ENCODE measurements around the gene RFX8. TPM values are rescaled to one million over a fixed set of nuclear protein-coding genes. Genes with fewer than 3 reads are reported as not detected.
A peak's percentile ranks its signal among the peaks of the same experiment; 100 is the strongest.

Gene RFX8
- total RNA-seq, 2 donors from 2014 or later = 1.4 to 2.3 TPM

DNA sequence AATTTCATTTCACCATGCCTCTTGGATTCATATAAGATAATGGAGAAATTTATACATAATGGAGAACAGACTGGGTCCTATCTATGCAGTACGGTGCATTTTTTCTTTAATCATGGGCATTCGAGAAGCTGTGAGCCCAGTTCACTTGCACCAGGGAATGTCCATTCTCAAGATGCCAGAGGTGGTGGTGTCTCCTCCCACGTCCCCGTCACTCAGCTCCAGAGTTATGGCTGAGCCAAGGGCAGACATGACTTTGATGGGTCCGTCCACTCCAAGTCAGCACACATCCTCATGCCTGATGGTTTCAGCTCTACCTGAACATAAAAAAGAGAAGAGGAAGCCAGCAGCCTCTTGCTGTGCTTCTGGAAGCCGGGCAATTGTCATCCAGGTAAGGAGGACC lies 45.5 kb downstream of the RFX8 start:
- H3K36me3 Mint-ChIP-seq (ENCODE audit: insufficient read depth in 2 of 2) = no peaks in the 10 kb centered on the region

GRCh38 chr2:101428422-101429176 lies 46.3 kb downstream of the RFX8 start:
- ATAC-seq (replicated peaks in 1 of 2) (no peak), DNase-seq (no peak)
- Mint-ChIP-seq H3K4me3 (no peak overlapping the region), H3K27me3 (ENCODE audit: low read depth) (no peaks in the 10 kb centered on the region), H3K27ac (no peak overlapping the region), H3K36me3 (ENCODE audit: insufficient read depth in 2 of 2) (no peaks in the 10 kb centered on the region), H3K4me1 (ENCODE audit: low read depth) (no peaks in the 10 kb centered on the region), H3K9me3 (no peaks in the 10 kb centered on the region)

More for the DNA sequence above, 45.5 kb downstream of the RFX8 start:
- Mint-ChIP-seq H3K4me3 (no peak overlapping the region), H3K4me1 (ENCODE audit: low read depth) (no peaks in the 10 kb centered on the region), H3K27ac (no peak overlapping the region), H3K27me3 (ENCODE audit: low read depth) (no peaks in the 10 kb centered on the region), H3K9me3 (no peaks in the 10 kb centered on the region)
- no peak for ATAC-seq (replicated peaks in 1 of 2)
- DNase-seq = no peak

DNA sequence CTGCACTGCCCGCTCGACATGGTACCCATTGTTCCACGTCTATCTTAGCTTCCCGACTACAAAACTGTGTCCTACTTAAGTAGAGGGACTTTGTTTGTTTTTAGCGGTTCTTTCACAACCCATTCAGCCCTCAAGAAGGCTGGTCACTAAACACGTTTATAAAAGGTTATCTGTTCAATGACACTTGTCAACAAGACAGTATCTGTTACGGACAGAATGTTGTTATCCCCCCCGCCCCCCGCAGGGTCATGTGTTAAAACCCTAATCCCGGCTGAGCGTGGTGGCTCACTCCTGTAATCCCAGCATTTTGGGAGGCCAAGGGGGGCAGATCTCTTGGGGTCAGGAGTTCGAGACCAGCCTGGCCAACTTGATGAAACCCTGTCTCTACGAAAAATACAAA lies 47.2 kb downstream of the RFX8 start:
- Mint-ChIP-seq H3K4me1 (ENCODE audit: low read depth) (no peaks in the 10 kb centered on the region), H3K36me3 (ENCODE audit: insufficient read depth in 2 of 2) (no peaks in the 10 kb centered on the region), H3K4me3 (no peak overlapping the region), H3K27me3 (ENCODE audit: low read depth) (no peaks in the 10 kb centered on the region), H3K27ac (no peak overlapping the region), H3K9me3 (no peaks in the 10 kb centered on the region)
- no peak for DNase-seq
- no peak for ATAC-seq (replicated peaks in 1 of 2)

DNA sequence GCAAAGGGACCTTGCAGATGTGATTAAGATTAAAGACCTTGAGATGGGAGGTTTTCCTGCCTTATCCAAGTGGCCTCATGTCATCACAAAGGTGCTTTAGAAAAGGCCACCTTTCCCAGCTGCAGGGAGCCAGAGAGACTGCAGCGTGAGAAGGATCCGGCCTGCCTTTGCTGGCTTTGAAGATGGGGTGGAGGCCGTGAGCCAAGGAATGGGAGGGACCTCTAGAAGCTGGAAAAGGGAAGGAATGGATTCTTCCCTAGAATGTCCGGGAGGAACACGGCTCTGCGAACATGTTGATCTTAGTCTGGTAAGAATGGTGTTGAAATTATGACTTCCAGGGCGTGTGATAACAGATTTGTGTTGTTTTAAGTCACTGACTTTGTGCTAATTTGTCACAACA lies 47.7 kb downstream of the RFX8 start:
- ATAC-seq (replicated peaks in 1 of 2) (no peak), DNase-seq (no peak)
- no peaks in the 10 kb centered on the region for H3K27me3 Mint-ChIP-seq (ENCODE audit: low read depth)
- no peaks in the 10 kb centered on the region for H3K36me3 Mint-ChIP-seq (ENCODE audit: insufficient read depth in 2 of 2)
- H3K4me1 Mint-ChIP-seq (ENCODE audit: low read depth) = no peaks in the 10 kb centered on the region
- no peaks in the 10 kb centered on the region for H3K9me3 Mint-ChIP-seq
- H3K27ac Mint-ChIP-seq = no peak overlapping the region
- H3K4me3 Mint-ChIP-seq = no peak overlapping the region

DNA sequence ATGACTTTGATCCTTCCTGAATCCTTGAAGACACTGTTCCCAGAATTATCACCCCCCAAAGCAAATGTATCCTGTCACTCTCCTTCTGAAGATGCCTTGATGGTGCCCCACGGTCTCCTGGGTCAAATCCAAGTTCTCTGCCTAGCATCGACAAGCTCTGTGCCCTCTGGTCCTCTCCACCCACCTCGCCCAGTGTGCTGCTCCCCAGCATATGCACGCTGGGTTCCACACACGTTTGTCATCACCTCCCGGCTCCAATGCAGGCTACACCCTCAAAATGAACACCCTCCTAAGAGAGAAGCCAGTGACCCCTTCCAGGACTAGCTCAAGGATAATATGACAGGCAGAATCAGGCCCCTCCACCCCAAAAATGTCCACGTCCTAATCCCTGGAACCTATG lies 48.1 kb downstream of the RFX8 start:
- ATAC-seq (replicated peaks in 1 of 2) (no peak), DNase-seq (no peak)
- Mint-ChIP-seq H3K4me3 (no peak overlapping the region), H3K27ac (no peak overlapping the region), H3K27me3 (ENCODE audit: low read depth) (no peaks in the 10 kb centered on the region), H3K4me1 (ENCODE audit: low read depth) (no peaks in the 10 kb centered on the region), H3K36me3 (ENCODE audit: insufficient read depth in 2 of 2) (no peaks in the 10 kb centered on the region), H3K9me3 (no peaks in the 10 kb centered on the region)

DNA sequence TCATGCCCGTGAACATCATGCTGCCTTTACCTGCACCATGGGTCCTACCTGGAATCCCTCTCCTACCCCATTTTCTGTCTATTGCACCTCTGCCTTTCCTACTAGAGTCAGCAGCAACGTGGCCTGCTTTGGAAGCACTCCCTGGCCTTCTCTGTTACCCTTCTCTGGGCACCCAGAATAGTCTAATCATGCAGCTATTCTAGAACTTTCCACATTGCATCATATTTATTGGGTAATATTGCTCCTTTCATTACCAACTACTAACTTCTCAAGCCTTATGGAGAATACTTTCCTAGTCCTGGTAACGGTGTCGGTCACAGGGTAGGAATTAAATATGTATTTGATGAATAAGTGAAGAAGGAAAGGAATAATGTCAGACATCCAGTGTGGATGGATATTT lies 54.3 kb downstream of the RFX8 start:
- Mint-ChIP-seq H3K4me3 (no peak overlapping the region), H3K27me3 (ENCODE audit: low read depth) (no peaks in the 10 kb centered on the region), H3K4me1 (ENCODE audit: low read depth) (no peaks in the 10 kb centered on the region), H3K36me3 (ENCODE audit: insufficient read depth in 2 of 2) (no peaks in the 10 kb centered on the region), H3K9me3 (no peaks in the 10 kb centered on the region), H3K27ac (no peak overlapping the region)
- ATAC-seq (replicated peaks in 1 of 2) = no peak
- DNase-seq = no peak

- Mint-ChIP-seq H3K27me3 (ENCODE audit: low read depth) (no peaks in the 10 kb centered on the region), H3K9me3 (no peaks in the 10 kb centered on the region), H3K4me3 (no peak overlapping the region), H3K4me1 (ENCODE audit: low read depth) (no peaks in the 10 kb centered on the region), H3K27ac (no peak overlapping the region), H3K36me3 (ENCODE audit: insufficient read depth in 2 of 2) (no peaks in the 10 kb centered on the region)
- ATAC-seq (replicated peaks in 1 of 2) = peak; percentile 58 to 75
- DNase-seq = peak; percentile 60 to 66
Observed at GRCh38 chr2:101419096-101419663, 55.7 kb downstream of the RFX8 start.

DNA sequence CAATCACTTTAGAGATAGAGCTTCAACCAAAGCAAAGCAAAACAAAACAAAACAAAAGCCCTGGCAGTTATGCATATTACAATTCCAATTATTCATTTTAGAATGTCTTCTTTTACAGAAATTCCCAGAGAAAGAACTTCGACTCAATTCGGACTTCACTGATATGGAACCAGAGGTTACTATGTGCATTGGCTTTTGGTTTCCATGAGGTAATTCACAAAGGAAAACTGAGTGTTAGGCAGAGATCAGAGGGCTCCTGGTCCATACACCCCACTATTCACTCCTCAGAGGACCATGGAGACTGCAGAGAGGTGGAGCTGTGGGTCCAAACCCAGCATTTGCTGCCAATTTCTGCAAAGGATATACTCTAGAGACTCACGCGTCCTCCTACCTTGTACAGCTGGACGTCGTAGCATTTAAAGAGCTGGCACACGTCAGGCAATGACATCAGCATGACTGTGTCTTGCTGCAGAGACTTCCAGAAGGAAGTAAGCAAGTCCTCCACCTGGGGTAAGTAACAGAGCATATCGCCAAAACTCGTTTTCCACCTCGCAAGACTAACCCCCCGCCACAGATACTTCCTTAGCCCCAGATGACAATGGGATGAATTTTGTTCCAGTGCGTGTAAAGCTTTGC lies 56.3 kb downstream of the RFX8 start:
- Mint-ChIP-seq H3K36me3 (ENCODE audit: insufficient read depth in 2 of 2) (no peaks in the 10 kb centered on the region), H3K9me3 (no peaks in the 10 kb centered on the region), H3K4me3 (no peak overlapping the region), H3K27me3 (ENCODE audit: low read depth) (no peaks in the 10 kb centered on the region), H3K4me1 (ENCODE audit: low read depth) (no peaks in the 10 kb centered on the region), H3K27ac (no peak overlapping the region)
- ATAC-seq (replicated peaks in 1 of 2) = peak in 1 of 2 donors; percentile 7
- DNase-seq = no peak

DNA sequence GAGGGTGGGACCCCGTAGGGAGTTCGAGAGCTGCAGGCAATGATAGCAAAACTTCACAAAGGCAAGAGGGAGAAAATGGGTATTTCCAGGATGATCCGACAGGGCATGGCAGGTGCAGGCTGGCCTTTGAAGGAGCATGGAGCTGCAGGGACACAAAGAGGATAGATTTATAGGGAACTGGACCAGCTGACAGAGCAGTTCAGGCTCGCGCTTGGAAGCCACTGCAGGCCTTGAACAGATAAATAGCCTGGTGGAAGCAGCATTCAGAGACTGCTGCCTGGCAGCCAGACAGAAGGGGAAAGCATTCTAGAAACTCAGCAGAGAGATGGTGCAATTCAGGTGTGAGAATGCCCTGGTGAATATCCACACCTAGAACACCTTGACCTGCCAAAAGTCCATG lies 58.3 kb downstream of the RFX8 start:
- Mint-ChIP-seq H3K4me1 (ENCODE audit: low read depth) (no peaks in the 10 kb centered on the region), H3K27ac (no peak overlapping the region), H3K36me3 (ENCODE audit: insufficient read depth in 2 of 2) (no peaks in the 10 kb centered on the region), H3K4me3 (no peak overlapping the region), H3K27me3 (ENCODE audit: low read depth) (no peaks in the 10 kb centered on the region), H3K9me3 (no peaks in the 10 kb centered on the region)
- DNase-seq (no peak), ATAC-seq (replicated peaks in 1 of 2) (no peak)

DNA sequence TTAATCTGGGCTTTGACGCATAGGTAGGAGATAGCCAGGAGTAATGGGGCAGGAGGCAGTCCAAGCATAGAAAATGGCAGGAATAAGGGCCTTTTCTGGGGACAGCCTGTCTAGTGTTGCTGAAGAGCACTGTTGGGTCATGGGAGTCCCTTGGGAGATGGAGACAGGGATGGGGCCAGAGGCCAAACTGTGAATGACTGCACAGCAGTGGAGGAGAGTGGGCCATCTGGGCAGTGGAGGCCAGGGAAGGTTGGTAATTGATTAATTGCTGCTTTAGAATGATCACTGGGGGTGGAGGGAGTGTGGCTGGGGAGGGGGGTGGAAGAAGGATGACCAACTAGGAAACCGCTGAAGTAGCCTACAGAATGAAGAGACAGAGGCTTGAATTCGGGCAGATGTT lies 59.0 kb downstream of the RFX8 start:
- Mint-ChIP-seq H3K27me3 (ENCODE audit: low read depth) (no peaks in the 10 kb centered on the region), H3K9me3 (no peaks in the 10 kb centered on the region), H3K4me1 (ENCODE audit: low read depth) (no peaks in the 10 kb centered on the region), H3K36me3 (ENCODE audit: insufficient read depth in 2 of 2) (no peaks in the 10 kb centered on the region), H3K4me3 (no peak overlapping the region), H3K27ac (no peak overlapping the region)
- DNase-seq (no peak), ATAC-seq (replicated peaks in 1 of 2) (no peak)

GRCh38 chr2:101415220-101415619 lies 59.7 kb downstream of the RFX8 start:
- Mint-ChIP-seq H3K4me3 (no peak overlapping the region), H3K4me1 (ENCODE audit: low read depth) (no peaks in the 10 kb centered on the region), H3K9me3 (no peaks in the 10 kb centered on the region), H3K36me3 (ENCODE audit: insufficient read depth in 2 of 2) (no peaks in the 10 kb centered on the region), H3K27me3 (ENCODE audit: low read depth) (peaks cover 4% of the 10 kb centered on the region), H3K27ac (no peak overlapping the region)
- ATAC-seq (replicated peaks in 1 of 2) (no peak), DNase-seq (no peak)

DNA sequence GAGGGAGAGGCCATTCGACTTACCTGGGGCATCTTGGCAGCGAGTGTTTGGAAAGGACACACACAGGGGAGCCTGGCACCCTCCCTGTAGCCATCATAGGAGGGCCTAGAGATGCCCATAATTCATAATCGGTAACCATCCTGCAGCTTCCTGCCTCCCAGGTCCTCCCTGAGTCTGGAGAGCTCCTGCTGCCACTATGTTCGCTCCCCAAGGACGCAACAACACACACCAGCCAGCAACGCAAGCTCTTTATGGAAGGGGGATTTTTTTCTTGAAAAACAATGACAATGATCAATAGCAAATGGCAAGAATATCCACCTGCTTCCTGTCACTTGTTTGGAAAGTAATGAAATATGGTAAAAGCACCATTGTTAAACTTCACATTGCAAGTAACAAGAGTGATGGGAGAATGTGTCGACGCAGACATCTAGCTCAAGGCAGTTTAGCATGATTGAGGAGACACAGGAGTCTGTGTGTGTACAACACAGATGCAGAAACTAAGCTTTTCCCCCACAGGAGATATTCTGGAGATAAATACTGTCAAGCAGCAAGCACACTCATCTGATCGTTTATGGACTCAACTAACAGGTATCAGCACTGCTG lies 62.7 kb downstream of the RFX8 start:
- DNase-seq (no peak), ATAC-seq (replicated peaks in 1 of 2) (no peak)
- no peak overlapping the region for H3K4me3 Mint-ChIP-seq
- H3K27ac Mint-ChIP-seq = no peak overlapping the region
- no peaks in the 10 kb centered on the region for H3K4me1 Mint-ChIP-seq (ENCODE audit: low read depth)
- H3K27me3 Mint-ChIP-seq (ENCODE audit: low read depth) = peaks cover 7% of the 10 kb centered on the region
- H3K36me3 Mint-ChIP-seq (ENCODE audit: insufficient read depth in 2 of 2) = no peaks in the 10 kb centered on the region
- no peaks in the 10 kb centered on the region for H3K9me3 Mint-ChIP-seq

DNA sequence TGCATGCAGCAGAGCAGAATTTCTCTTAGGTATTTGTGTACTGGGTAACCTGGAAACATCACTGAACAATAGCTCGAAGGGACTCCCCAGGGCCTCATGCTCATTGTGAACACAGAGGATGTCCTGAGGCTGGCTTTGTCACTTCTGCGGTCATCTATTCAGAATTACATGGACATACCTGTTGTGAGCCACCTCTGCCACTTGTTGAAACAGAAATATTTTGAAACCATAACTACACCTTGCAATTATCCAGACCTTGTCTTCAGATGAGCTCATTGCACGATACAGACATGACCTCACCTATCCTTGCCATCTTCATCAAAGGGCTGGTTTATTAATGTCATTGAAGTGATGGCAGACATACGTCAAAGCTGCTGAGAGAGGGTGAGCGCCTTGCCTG lies 64.2 kb downstream of the RFX8 start:
- H3K4me3 Mint-ChIP-seq = no peak overlapping the region
- no peaks in the 10 kb centered on the region for H3K36me3 Mint-ChIP-seq (ENCODE audit: insufficient read depth in 2 of 2)
- no peak overlapping the region for H3K27ac Mint-ChIP-seq
- no peak for DNase-seq
- H3K27me3 Mint-ChIP-seq (ENCODE audit: low read depth) = peaks cover 7% of the 10 kb centered on the region
- ATAC-seq (replicated peaks in 1 of 2) = no peak
- no peaks in the 10 kb centered on the region for H3K4me1 Mint-ChIP-seq (ENCODE audit: low read depth)
- H3K9me3 Mint-ChIP-seq = no peaks in the 10 kb centered on the region

Measured in activated T-cell treated with anti-CD3 and anti-CD28 coated beads, Interleukin-2, amount 50 U/mL, for 72 hours (primary cell).